AG04450 (cell line): Measurements from ENCODE around the gene TSACC. TPM values are rescaled to one million over a fixed set of nuclear protein-coding genes. Genes with fewer than 3 reads are reported as not detected.

Experiments
- CTCF ChIA-PET: fragments of 300-600, 350-600 bp; formaldehyde crosslinking; extraction: SDS; loops from one replicate; lab custom pipeline; 2022; ENCODE audit warnings: antibody characterized with exemption, inconsistent platforms; lab: Charles Lee
- POLR2A ChIA-PET: fragments of 350-600 bp; formaldehyde crosslinking; extraction: SDS; loops from one replicate; lab custom pipeline; 2021; ENCODE audit warnings: antibody characterized with exemption, inconsistent platforms; lab: Yijun Ruan, JAX
- DNase-seq: peaks from one replicate; pipeline ENCODE4 v3.0.0-alpha.2; 2011; ENCODE audit warnings: low read depth, low spot score
- H3K27ac ChIP-seq: one replicate; pipeline ENCODE4 v1.5.1; 2012; ENCODE audit warnings: low read depth, low read length, control low read depth
- H3K27me3 ChIP-seq: one replicate; pipeline ENCODE4 v1.6.0; 2012; ENCODE audit warnings: low read length; ENCODE audit not compliant: control insufficient read depth, insufficient read depth
- H3K4me3 ChIP-seq: 2 replicates; pipeline ENCODE4 v1.5.1; 2011; ENCODE audit warnings: mild to moderate bottlenecking, low read depth, low read length, control low read depth
- H3K9me3 ChIP-seq: 2 replicates; pipeline ENCODE4 v1.5.1; 2012; ENCODE audit warnings: low read length; ENCODE audit not compliant: control insufficient read depth, insufficient read depth
- polyA plus RNA-seq: library from polyadenylated mRNA; depleted of rRNA; stranded (reverse); fragments of >200 nt; gene quantifications from 2 replicates; pipeline ENCODE4 v1.2.3, GENCODE V29; 2011
- TF ChIP-seq, protein P1 (sequence below): IDR thresholded peaks from 2 replicates; pipeline ENCODE4 v1.5.1; 2011; ENCODE audit warnings: low read depth, low read length, control low read depth, inconsistent platforms

Gene TSACC
- polyA plus RNA-seq, 1 experiment = 0.27 TPM

DNA sequence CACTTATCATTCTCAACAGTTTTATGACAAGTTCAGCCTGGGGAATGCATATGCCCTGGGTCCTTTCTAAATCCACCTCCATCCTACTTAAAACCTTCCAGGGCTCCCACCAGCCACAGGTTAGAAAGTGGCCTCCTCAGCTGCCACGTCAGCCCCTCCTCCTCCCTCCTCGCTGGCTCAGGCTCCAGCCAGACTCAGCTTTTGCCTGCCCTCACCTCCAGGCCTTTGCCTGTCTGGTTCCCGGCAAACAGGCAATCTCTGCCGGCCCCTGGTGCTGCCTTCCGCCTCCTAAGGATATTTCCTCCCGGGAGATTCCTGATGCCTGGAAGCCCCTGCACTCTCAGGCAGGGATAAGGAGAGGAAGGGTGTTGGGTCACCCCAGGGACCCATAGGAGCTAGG lies 40.2 kb downstream of the TSACC start:
- POLR2A ChIA-PET = no interaction called here
- no peaks in the 10 kb centered on the region for H3K9me3 ChIP-seq
- H3K27me3 ChIP-seq = peaks cover 17% of the 10 kb centered on the region
- CTCF ChIA-PET = interaction anchor here (0.6 to 4.5 kb wide), 2 partner anchors 67 to 514 kb away, joined by 11 to 41 read pairs; no protein-coding TSS in a partner anchor
- TF ChIP-seq, protein P1, sequence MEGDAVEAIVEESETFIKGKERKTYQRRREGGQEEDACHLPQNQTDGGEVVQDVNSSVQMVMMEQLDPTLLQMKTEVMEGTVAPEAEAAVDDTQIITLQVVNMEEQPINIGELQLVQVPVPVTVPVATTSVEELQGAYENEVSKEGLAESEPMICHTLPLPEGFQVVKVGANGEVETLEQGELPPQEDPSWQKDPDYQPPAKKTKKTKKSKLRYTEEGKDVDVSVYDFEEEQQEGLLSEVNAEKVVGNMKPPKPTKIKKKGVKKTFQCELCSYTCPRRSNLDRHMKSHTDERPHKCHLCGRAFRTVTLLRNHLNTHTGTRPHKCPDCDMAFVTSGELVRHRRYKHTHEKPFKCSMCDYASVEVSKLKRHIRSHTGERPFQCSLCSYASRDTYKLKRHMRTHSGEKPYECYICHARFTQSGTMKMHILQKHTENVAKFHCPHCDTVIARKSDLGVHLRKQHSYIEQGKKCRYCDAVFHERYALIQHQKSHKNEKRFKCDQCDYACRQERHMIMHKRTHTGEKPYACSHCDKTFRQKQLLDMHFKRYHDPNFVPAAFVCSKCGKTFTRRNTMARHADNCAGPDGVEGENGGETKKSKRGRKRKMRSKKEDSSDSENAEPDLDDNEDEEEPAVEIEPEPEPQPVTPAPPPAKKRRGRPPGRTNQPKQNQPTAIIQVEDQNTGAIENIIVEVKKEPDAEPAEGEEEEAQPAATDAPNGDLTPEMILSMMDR = no peak
- no peak overlapping the region for H3K4me3 ChIP-seq
- no peak for DNase-seq
- H3K27ac ChIP-seq = no peak overlapping the region

DNA sequence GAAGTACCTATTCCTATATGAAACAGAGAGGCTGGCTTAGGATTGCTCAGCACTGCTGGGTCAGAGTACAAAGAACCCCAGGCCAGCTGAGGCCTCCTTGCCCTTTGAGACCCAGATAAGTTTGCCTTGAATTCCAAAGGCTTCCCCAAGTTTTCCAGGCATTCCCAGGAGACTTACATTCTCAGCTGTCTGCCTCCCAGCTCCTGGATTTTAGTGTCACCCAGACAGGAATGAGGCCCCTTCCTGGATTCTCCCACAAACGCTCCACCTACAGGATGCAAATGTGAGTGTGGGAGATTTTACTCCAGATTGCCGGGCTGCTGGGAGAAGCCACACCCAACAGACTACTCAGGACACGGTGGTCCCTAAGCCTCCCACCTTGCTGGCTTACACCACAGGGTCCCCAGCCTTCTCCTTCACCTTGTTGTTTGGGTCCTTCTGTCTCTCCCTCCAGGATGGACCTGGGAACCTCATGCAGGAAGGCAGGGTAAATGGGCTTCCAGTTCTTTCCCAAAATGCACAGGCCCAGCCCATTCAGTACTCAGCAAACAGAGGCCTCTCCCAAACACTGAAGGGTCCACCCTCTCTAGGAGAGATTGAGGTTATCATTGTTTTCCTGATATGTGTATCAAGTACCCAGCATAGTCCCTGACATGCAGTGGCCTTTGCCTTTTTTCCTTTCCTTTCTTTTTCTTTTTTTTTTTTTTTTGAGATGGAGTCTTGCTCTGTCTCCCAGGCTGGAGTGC lies 41.3 kb downstream of the TSACC start:
- CTCF ChIA-PET = interaction anchor here (4.5 kb wide), 1 partner anchor 66 kb away, joined by 41 read pairs; no protein-coding TSS in a partner anchor
- H3K9me3 ChIP-seq = no peaks in the 10 kb centered on the region
- TF ChIP-seq, protein P1 = no peak
- DNase-seq = no peak
- H3K27me3 ChIP-seq = peaks cover 13% of the 10 kb centered on the region
- POLR2A ChIA-PET = no interaction called here
- H3K27ac ChIP-seq = no peak overlapping the region
- H3K4me3 ChIP-seq = no peak overlapping the region

DNA sequence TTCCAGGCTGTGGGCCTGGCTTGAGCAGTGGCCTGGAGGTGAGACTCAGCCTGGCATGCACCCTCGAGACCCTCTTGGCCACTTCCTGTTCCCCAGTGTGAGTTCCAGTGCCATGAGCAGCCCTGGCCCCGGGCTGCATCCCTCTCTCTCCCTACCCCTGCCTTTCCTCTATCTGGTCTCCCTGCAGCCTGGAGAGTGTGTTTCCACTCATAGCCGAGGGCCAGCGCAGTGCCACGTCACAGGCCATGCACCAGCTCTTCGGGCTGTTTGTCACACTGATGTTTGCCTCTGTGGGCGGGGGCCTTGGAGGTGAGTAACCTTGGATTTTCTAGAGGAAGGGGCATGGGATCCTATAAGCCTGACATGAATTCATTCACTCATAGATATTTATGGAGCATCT lies 44.2 kb downstream of the TSACC start:
- POLR2A ChIA-PET = no interaction called here
- H3K27ac ChIP-seq = no peak overlapping the region
- H3K4me3 ChIP-seq = no peak overlapping the region
- no peaks in the 10 kb centered on the region for H3K9me3 ChIP-seq
- CTCF ChIA-PET = interaction anchor here (0.6 to 11.0 kb wide), 4 partner anchors 9 to 65 kb away, joined by 3 to 445 read pairs (median 4); no protein-coding TSS in a partner anchor
- peaks cover 25% of the 10 kb centered on the region for H3K27me3 ChIP-seq
- DNase-seq = no peak
- TF ChIP-seq, protein P1 = no peak

DNA sequence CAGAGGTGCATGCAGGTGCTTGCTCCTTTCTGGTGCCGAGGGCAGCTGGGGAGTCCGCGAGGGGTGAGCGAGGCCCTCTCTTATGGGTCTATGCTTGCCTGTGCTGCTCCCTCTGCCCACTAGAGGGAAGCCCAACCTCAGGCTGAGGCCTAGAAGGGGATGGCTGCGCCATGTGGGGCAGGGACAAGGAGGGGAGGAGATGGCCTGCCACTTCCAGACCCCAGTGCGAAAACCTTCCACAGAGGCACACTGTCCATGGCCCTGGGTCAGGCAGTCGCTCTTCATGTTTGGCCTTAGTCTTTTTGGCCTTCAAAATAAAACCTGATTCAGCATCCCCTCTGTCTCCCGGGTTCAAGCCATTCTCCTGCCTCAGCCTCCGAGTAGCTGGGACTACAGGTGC lies 44.7 kb downstream of the TSACC start:
- H3K4me3 ChIP-seq = no peak overlapping the region
- no peaks in the 10 kb centered on the region for H3K9me3 ChIP-seq
- ChIA-PET CTCF (interaction anchor here (0.6 to 11.0 kb wide), 5 partner anchors 11 to 231 kb away, joined by 3 to 445 read pairs (median 4); partner anchors contain the start of gene GPATCH4), POLR2A (no interaction called here)
- no peak overlapping the region for H3K27ac ChIP-seq
- DNase-seq = no peak
- H3K27me3 ChIP-seq = peaks cover 30% of the 10 kb centered on the region
- TF ChIP-seq, protein P1 = peak; percentile 91

DNA sequence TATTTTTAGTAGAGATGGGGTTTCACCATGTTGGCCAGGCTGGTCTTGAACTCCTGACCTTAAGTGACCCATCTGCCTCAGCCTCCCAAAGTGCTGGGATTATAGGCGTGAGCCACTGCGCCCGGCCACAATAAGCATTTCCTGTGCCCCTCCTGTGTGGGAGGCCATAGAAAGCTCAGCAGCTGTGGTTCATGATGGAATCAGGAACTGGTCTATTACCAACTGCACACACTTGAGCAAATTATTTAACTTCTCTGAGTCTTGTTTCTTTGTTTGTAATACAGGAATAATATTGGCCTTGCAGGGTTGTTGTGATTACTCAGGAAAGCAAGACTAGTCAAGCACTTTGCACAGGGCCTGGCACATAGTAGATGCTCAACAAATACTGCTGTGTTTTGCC lies 45.7 kb downstream of the TSACC start:
- TF ChIP-seq, protein P1 = no peak
- H3K4me3 ChIP-seq = no peak overlapping the region
- ChIA-PET POLR2A (no interaction called here), CTCF (interaction anchor here (0.9 to 11.0 kb wide), 6 partner anchors 10 to 230 kb away, joined by 4 to 445 read pairs (median 55); no protein-coding TSS in a partner anchor)
- peaks cover 38% of the 10 kb centered on the region for H3K27me3 ChIP-seq
- H3K27ac ChIP-seq = no peak overlapping the region
- DNase-seq = no peak
- no peaks in the 10 kb centered on the region for H3K9me3 ChIP-seq
